IgD-negative memory B cell (primary cell): Measurements from ENCODE around the gene CCDC73. TPM values are rescaled to one million over a fixed set of nuclear protein-coding genes. Genes with fewer than 3 reads are reported as not detected.
"Not testable (repeated sequence)": the region's sequence is repeated elsewhere in the genome, so short reads cannot be mapped to it uniquely, and the experiment has no call there.

ENCODE experiments used
- H3K27ac Mint-ChIP-seq, 3 donors: one replicate each; pipeline ENCODE4 v1.8.0; 2020 to 2022; ENCODE audit warnings: mild to moderate bottlenecking in 3 of 3, mixed read lengths in 3 of 3, moderate library complexity in 1 of 3
- H3K27me3 Mint-ChIP-seq: one replicate; pipeline ENCODE4 v1.8.0; 2021; ENCODE audit warnings: mixed read lengths
- H3K36me3 Mint-ChIP-seq: one replicate; pipeline ENCODE4 v1.8.0; 2020; ENCODE audit warnings: mild to moderate bottlenecking, mixed read lengths
- H3K4me1 Mint-ChIP-seq, 3 donors: one replicate each; pipeline ENCODE4 v1.8.0; 2020 to 2022; ENCODE audit warnings: mixed read lengths in 3 of 3, mild to moderate bottlenecking in 1 of 3
- H3K4me3 Mint-ChIP-seq, 4 donors: one replicate each; pipeline ENCODE4 v1.8.0; 2020 to 2022; ENCODE audit warnings: mild to moderate bottlenecking in 4 of 4, mixed read lengths in 4 of 4, moderate library complexity in 3 of 4
- H3K9me3 Mint-ChIP-seq, 3 donors: one replicate each; pipeline ENCODE4 v1.8.0; 2020 to 2021; ENCODE audit warnings: mixed read lengths in 3 of 3, mild to moderate bottlenecking in 1 of 3
- polyA plus RNA-seq: library from polyadenylated mRNA; unstranded; fragments of 300-500 nt; fragmentation: Illumina TruSeq; gene quantifications from one replicate; pipeline ENCODE4 v1.2.3, GENCODE V29; 2021

The CCDC73 gene
- polyA plus RNA-seq, 1 donor from 2014 or later = not detected

DNA sequence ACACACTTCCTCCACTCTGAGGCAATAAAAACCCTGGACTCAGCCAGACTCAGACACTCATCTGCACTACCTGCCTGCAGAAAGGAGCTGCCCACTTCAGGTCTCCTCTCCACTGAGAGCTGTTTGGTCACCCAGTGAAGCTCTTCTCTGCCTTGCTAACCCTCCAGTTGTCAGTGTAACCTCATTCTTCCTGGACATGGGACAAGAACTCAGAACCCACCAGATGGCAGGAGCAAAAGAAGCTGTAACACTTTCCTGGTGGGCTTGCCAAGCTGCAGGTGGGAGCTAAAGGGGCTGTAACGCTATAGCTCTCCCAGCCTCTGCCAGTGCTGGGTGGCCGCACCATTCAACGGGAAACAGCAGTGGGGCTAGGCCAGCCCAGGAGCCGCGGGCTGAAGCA lies 89.7 kb downstream of the CCDC73 start:
- Mint-ChIP-seq H3K27me3 (peaks cover 4% of the 10 kb centered on the region), H3K4me3 (no peak overlapping the region), H3K4me1 (no peaks in the 10 kb centered on the region), H3K27ac (no peak overlapping the region), H3K9me3 (no peaks in the 10 kb centered on the region), H3K36me3 (no peaks in the 10 kb centered on the region)

DNA sequence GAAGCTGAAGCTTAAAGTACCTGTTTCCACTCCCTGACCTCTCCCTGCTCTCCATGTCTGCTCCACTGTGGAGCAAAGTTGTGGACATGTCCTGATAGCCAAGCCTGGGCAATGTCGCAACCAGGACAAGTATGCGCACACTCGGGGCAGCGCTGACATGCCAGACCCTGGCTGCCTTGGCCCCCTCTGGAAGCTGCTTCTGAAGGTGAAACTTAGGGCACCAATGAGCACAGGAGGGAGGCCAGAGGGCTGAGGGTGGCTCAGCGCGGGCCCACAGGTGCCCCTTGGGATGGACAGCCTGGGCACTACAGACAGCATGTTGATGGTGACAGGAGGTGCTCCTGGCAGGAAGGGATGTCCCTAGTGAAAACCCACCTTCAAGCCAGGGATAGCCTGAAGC lies 90.2 kb downstream of the CCDC73 start:
- Mint-ChIP-seq H3K36me3 (no peaks in the 10 kb centered on the region), H3K27ac (no peak overlapping the region), H3K9me3 (no peaks in the 10 kb centered on the region), H3K4me3 (no peak overlapping the region), H3K4me1 (no peaks in the 10 kb centered on the region), H3K27me3 (peaks cover 4% of the 10 kb centered on the region)

DNA sequence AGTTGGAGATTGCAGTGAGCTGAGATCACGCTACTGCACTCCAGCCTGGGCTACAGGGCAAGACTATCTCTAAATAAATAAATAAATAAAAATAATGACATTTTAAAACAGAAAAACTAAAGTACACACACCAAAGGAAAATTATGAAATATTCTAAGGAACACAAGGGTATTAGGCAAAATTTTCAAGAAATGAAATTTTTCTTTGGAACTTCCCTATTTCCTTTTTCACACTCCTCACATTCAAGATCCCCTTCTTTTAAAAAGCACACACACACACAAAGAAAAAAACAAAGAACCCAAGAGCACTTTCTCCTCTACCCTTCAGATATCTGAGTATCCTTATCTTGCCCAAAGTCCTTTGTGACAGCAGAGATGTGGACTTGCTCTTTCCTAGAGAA lies 92.8 kb downstream of the CCDC73 start:
- no peaks in the 10 kb centered on the region for H3K4me1 Mint-ChIP-seq
- H3K36me3 Mint-ChIP-seq = no peaks in the 10 kb centered on the region
- peaks cover 3% of the 10 kb centered on the region for H3K27me3 Mint-ChIP-seq
- no peak overlapping the region for H3K27ac Mint-ChIP-seq
- no peak overlapping the region for H3K4me3 Mint-ChIP-seq
- H3K9me3 Mint-ChIP-seq = no peaks in the 10 kb centered on the region

DNA sequence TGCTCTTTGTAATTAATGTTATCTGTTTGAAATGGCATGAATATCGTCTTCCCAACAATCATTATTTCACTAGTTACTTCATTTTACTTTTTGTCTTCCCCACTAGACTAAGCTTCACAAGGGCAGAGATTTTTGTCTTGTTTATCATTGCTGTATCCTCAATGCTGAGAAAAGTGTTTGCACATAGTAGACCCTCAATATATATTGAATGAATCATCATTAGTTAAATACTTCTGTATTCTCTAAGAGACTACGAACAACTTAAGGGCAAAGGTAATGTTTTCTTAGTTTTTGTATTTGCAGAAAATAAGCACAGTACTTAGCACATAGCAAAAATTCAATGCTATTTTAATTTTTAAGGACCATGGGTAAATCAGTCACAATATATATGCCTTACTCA lies 95.9 kb downstream of the CCDC73 start:
- H3K4me3 Mint-ChIP-seq = no peak overlapping the region
- H3K4me1 Mint-ChIP-seq = no peaks in the 10 kb centered on the region
- peaks cover 1% of the 10 kb centered on the region for H3K27me3 Mint-ChIP-seq
- no peaks in the 10 kb centered on the region for H3K9me3 Mint-ChIP-seq
- H3K36me3 Mint-ChIP-seq = no peaks in the 10 kb centered on the region
- no peak overlapping the region for H3K27ac Mint-ChIP-seq

DNA sequence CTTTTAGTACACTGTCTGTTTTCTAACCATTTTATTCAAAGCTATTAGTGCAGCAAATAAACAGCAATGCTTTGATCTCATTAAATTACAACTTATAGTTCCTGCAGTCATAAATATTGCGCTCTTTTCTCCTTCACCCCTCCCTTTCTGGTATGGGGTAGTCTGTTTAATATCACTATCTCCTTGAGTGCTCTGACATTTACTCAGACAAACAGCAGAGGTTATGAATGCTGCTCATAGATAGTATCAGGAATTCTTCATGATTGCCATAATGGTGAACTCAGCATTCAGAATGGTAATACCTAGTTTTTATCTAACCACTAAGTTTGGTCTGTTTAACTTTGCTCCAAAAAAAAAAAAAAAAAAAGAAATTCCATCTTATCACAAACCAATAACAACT lies 123.4 kb downstream of the CCDC73 start:
- Mint-ChIP-seq H3K36me3 (peaks cover 1% of the 10 kb centered on the region), H3K4me1 (no peaks in the 10 kb centered on the region), H3K27me3 (no peaks in the 10 kb centered on the region), H3K4me3 (no peak overlapping the region), H3K27ac (no peak overlapping the region), H3K9me3 (peaks cover 2 to 5% (median 3%) of the 10 kb centered on the region in 3 donors)

DNA sequence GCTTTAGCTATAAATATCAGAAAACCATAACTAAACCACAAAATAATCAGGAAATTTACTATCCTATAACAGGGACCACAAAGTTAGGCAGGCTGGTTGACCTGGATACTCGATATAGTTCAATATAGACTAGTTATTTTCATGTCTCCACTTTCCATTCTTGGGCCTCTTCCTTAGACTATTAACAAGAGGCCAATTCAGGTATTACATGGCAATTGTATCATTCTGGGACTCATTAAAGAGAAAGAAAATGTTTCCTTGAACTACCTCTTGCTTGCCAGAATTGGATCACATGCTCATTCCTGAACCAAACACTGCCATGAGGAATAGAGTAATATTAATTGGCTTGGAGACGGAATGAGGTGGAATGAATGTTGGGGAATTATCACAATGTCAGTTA lies 134.8 kb downstream of the CCDC73 start:
- H3K4me3 Mint-ChIP-seq = no peak overlapping the region

DNA sequence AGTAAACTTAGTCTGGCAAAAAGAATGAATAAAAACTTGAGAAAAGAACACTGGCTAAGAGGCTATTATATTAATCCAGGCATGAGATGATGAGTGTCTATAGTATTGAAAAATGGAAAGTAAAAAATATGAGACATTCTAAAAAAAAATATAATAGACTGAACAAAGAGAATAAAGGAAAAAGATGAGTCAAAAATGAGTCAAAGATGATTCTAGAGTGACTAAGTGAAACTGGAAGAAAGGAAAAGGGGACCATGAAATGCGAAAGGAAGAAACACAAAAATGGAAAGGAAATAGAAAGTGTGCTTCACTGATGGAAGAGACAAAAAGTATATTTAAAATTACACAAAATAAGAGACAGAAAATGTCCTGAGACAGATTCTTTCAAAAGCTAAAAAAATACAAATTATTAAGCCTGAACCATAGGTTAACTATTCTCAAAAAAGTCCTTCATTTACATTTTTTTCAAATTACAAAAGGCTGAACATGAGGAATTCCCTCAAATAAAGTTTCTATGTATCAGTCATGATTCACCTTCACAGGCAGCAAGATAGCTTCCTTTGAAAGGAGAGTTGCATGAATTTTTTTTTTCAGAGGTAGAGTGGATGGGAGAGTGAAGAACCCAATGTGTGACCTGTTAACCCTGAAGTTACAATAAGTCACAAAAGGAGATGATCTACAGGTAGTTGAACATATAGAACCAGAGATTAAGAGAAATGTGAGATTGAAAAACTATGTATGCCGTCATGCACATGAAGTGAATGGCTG lies 135.6 kb downstream of the CCDC73 start:
- H3K27me3 Mint-ChIP-seq = peaks cover 4% of the 10 kb centered on the region
- no peak overlapping the region for H3K4me3 Mint-ChIP-seq
- H3K9me3 Mint-ChIP-seq = peaks cover 0 to 3% (median 0%) of the 10 kb centered on the region in 3 donors
- H3K36me3 Mint-ChIP-seq = no peaks in the 10 kb centered on the region
- H3K27ac Mint-ChIP-seq = no peak overlapping the region
- no peaks in the 10 kb centered on the region for H3K4me1 Mint-ChIP-seq

More for the DNA sequence above, 134.8 kb downstream of the CCDC73 start:
- no peaks in the 10 kb centered on the region for H3K4me1 Mint-ChIP-seq
- H3K27me3 Mint-ChIP-seq = peaks cover 4% of the 10 kb centered on the region
- no peak overlapping the region for H3K27ac Mint-ChIP-seq
- no peaks in the 10 kb centered on the region for H3K36me3 Mint-ChIP-seq
- peaks cover 0 to 3% (median 0%) of the 10 kb centered on the region in 3 donors for H3K9me3 Mint-ChIP-seq

DNA sequence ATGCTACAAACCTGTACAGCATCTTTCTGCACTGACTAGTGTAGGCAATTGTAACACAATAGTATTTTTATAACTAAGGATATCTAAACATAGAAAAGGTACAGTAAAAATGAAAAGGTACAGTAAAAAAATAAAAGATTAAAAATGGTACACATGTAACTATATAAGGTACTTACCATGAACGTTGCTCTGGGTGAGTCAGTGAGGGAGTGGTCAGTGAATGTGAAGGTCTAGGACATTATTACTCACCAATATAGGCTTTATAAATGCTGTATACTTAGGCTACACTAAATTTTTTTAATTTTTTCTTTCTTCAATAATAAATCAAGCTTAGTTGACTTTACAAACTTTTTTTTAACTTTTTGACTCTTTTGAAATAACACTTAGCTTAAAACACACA lies 150.9 kb downstream of the CCDC73 start:
- H3K9me3 Mint-ChIP-seq = no peaks in the 10 kb centered on the region
- no peaks in the 10 kb centered on the region for H3K4me1 Mint-ChIP-seq
- H3K36me3 Mint-ChIP-seq = peaks cover 1% of the 10 kb centered on the region
- H3K27ac Mint-ChIP-seq = no peak overlapping the region
- peaks cover 2% of the 10 kb centered on the region for H3K27me3 Mint-ChIP-seq
- H3K4me3 Mint-ChIP-seq = no peak overlapping the region

DNA sequence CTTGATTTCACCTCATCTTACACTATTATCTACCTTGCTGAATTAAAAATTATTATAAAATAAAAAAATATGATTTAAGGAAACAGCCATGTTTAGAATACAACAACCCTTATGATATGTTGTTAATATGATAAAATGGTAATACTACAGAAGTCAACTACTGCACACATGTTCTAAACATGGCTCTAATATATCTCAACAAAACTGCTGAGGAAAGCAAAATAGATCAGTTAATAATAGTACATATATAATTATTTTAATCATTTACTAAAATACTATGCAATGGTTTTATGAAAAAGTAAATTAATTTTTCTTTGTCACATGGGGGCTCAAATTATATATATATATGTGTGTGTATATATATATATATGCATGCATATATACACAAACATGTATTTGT lies 153.1 kb downstream of the CCDC73 start:
- Mint-ChIP-seq H3K4me3 (no peak overlapping the region), H3K27me3 (peaks cover 2% of the 10 kb centered on the region), H3K36me3 (peaks cover 1% of the 10 kb centered on the region), H3K4me1 (no peaks in the 10 kb centered on the region), H3K27ac (no peak overlapping the region), H3K9me3 (no peaks in the 10 kb centered on the region)

DNA sequence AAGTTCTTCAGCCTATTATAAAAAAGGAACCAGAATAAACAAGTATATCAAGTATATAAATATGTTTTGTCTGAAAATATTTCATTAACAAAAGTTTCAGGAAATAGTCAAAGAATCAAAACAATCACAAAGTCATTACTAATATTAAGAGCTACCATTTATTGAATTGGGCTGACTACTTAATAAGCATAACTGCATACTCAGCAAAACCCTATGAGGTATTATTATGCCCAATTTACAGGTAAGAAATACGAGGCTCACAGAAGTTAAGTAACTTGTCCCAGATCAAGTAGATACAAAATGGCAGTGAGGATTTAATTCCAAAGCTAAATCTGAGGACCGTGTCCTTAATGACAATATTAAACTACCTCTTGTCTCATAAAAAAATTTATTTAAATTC lies 158.6 kb downstream of the CCDC73 start:
- no peaks in the 10 kb centered on the region for H3K4me1 Mint-ChIP-seq
- H3K27ac Mint-ChIP-seq = no peak overlapping the region
- H3K9me3 Mint-ChIP-seq = no peaks in the 10 kb centered on the region
- H3K36me3 Mint-ChIP-seq = no peaks in the 10 kb centered on the region
- no peak overlapping the region for H3K4me3 Mint-ChIP-seq
- H3K27me3 Mint-ChIP-seq = peaks cover 2% of the 10 kb centered on the region

DNA sequence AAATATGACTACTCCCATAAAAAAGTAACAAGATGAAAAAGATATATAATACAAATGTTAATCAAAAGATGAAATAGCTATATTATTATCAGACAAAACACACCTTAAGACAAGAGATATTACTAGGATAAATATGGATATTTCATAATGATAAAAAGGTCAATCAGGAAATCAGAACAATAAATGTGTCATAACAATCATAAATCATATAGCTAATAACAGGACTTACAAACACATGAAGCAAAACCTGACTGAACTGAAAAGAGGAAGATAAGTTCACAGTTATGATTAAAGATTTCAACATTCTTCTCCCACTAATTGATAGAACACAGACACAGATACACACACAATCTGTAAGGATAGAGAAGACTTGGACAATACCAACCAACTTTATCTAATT lies 163.6 kb downstream of the CCDC73 start:
- no peaks in the 10 kb centered on the region for H3K36me3 Mint-ChIP-seq
- H3K9me3 Mint-ChIP-seq = peaks cover 0 to 5% (median 3%) of the 10 kb centered on the region in 3 donors
- no peak overlapping the region for H3K4me3 Mint-ChIP-seq
- H3K27me3 Mint-ChIP-seq = peaks cover 3% of the 10 kb centered on the region
- H3K4me1 Mint-ChIP-seq = no peaks in the 10 kb centered on the region
- H3K27ac Mint-ChIP-seq = no peak overlapping the region

DNA sequence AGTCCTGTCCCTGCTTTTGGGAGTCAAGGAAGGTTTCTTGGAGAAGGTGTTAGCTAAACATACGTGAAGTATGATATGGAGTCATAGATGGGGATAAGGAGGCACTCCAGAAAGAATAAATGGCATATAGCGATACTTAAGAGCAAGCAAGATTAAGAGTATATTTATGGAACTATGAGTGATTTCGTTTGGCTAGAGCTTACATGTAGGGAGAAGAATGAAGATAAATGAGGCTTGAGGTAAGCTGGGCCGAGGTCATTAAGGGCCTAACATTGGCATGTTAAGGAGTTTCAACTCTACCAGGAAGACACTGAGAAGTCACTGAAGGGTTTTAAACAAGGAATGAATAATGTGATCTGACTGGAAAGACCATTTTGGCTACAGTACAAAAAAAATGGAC lies 177.6 kb downstream of the CCDC73 start:
- Mint-ChIP-seq H3K4me3 (no peak overlapping the region), H3K4me1 (no peaks in the 10 kb centered on the region), H3K9me3 (peaks cover 4 to 7% (median 5%) of the 10 kb centered on the region in 3 donors), H3K27ac (no peak overlapping the region), H3K27me3 (peaks cover 2% of the 10 kb centered on the region), H3K36me3 (no peaks in the 10 kb centered on the region)

DNA sequence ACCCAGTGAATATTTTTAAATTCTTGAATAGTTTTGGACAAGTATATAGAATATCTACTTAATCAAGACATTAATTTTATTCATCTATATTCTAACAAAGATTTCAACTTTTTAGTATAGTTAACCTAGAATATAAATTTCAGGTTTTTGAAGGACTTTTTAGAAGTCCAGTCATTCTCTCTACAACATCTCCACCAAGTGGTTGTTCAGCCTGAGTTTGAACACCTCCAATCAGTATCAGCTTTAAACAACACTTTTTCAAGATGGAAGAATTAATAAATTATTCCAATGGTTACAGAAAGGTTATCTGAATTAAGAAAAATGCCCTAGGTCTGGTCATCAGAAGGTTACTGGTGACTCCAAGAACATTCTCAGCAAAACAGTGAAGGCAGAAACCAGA lies 179.0 kb downstream of the CCDC73 start:
- Mint-ChIP-seq H3K27me3 (peaks cover 2% of the 10 kb centered on the region), H3K4me3 (no peak overlapping the region), H3K4me1 (no peaks in the 10 kb centered on the region), H3K9me3 (peaks cover 2 to 4% (median 2%) of the 10 kb centered on the region in 3 donors), H3K36me3 (no peaks in the 10 kb centered on the region), H3K27ac (no peak overlapping the region)

DNA sequence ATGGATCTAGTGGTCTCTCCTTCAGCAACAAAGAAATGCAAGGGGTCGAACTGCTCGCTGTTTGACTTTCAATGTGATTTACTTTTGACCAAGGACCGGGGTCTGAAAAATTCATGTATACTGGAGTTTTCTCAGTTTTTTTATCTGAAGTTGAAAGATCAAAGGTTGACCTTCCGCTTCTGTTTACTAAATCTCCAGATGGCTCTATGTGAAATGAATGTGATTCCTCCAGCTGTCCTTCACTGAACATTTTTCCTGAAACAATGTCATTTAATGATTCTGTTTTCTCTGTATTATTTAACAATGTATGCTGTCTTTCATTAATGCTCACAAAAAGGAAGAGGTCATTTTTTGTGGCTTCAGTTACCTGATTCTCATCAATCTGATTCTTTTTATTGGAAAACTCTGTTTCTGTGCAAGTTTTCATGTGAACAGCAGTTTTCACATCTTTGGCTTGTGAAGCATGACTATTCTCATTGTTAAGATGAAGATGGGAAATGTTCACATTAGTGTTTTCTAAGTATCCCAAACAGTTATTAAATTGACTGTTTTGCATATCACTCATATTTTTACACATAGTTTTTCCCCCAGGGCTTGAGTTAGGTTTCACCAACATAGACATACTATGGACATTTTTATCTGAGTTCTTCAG lies 180.8 kb downstream of the CCDC73 start:
- no peaks in the 10 kb centered on the region for H3K4me1 Mint-ChIP-seq
- H3K9me3 Mint-ChIP-seq = peaks cover 4 to 5% (median 4%) of the 10 kb centered on the region in 3 donors
- H3K4me3 Mint-ChIP-seq = no peak overlapping the region
- H3K36me3 Mint-ChIP-seq = no peaks in the 10 kb centered on the region
- no peaks in the 10 kb centered on the region for H3K27me3 Mint-ChIP-seq
- H3K27ac Mint-ChIP-seq = no peak overlapping the region

DNA sequence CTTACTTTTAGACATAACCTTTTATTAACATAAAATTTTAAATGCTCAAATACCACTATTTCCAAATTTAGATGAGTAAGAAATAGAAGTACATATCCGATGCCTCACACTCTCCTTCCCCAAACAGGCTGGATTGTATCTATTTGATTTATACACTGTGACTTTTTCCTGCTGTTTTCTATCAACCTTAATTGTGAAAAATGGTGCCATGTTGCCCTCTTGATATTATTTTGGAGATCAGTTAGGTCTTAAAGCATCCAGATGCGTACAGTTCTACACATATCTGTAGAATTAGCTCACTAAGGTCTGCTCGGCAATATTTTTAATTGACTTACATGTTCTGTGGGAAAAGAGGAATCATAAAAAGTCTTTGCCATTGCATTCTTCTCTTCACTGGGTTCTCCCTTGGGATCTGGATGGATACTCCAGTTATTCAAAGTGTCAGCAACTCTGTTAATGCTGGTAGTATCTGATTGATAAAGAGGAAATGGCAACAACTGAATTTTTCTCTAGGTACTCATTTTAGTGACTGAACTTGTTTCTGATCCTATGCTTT lies 183.6 kb downstream of the CCDC73 start:
- H3K27me3 Mint-ChIP-seq = no peaks in the 10 kb centered on the region
- H3K4me3 Mint-ChIP-seq = no peak overlapping the region
- H3K27ac Mint-ChIP-seq = no peak overlapping the region
- H3K9me3 Mint-ChIP-seq = peaks cover 3 to 10% (median 4%) of the 10 kb centered on the region in 3 donors
- H3K4me1 Mint-ChIP-seq = peaks cover 0 to 2% (median 0%) of the 10 kb centered on the region in 3 donors
- H3K36me3 Mint-ChIP-seq = peaks cover 2% of the 10 kb centered on the region

DNA sequence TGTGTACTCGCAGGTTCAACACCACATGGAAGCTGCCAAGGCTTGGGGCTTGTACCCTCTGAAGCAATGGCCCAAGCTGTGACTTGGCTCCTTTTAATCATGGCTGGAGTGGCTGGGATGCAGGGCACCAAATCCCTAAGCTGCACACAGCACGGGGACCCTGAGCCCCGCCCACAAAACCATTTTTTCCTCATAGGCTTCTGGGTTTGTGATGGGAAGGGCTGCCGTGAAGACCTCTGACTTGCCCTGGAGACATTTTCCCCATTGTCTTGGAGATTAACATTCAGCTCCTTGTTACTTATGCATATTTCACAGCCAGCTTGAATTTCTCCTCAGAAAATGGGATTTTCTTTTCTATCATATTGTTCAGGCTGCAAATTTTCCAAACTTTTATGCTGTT lies 185.6 kb downstream of the CCDC73 start:
- not testable (repeated sequence) for H3K27ac Mint-ChIP-seq, H3K36me3 Mint-ChIP-seq, H3K4me3 Mint-ChIP-seq, H3K27me3 Mint-ChIP-seq, H3K4me1 Mint-ChIP-seq, H3K9me3 Mint-ChIP-seq
